Parathyroid adenoma (tissue), 2 donors: Measurements from ENCODE around the gene LTBP4.

Source experiments
- H2AFZ ChIP-seq: fragments of 300-600 bp; sonication (generic); one replicate; pipeline ENCODE4 v1.7.0; 2017; ENCODE audit warnings: antibody characterized with exemption, mild to moderate bottlenecking
- H3K27ac ChIP-seq: fragments of 300-600 bp; sonication (generic); one replicate; pipeline ENCODE4 v1.7.0; 2017
- H3K27me3 ChIP-seq: fragments of 300-600 bp; sonication (generic); one replicate; pipeline ENCODE4 v1.7.0; 2017; ENCODE audit warnings: low read length; ENCODE audit not compliant: control insufficient read depth, insufficient read depth
- H3K36me3 ChIP-seq: fragments of 300-600 bp; sonication (generic); one replicate; pipeline ENCODE4 v1.7.0; 2017; ENCODE audit warnings: low read length; ENCODE audit not compliant: control insufficient read depth, insufficient read depth
- H3K4me1 ChIP-seq: fragments of 300-600 bp; sonication (generic); one replicate; pipeline ENCODE4 v1.7.0; 2017; ENCODE audit warnings: control low read depth
- H3K4me2 ChIP-seq: fragments of 300-600 bp; sonication (generic); one replicate; pipeline ENCODE4 v1.7.0; 2017; ENCODE audit warnings: low read length
- H3K4me3 ChIP-seq: fragments of 300-600 bp; sonication (generic); one replicate; pipeline ENCODE4 v1.7.0; 2017; ENCODE audit warnings: low read depth, low read length
- H3K79me2 ChIP-seq: fragments of 300-600 bp; sonication (generic); one replicate; pipeline ENCODE4 v1.7.0; 2017; ENCODE audit warnings: control low read depth
- H3K9ac ChIP-seq: fragments of 300-600 bp; sonication (generic); one replicate; pipeline ENCODE4 v1.7.0; 2017; ENCODE audit warnings: mild to moderate bottlenecking
- H3K9me3 ChIP-seq: fragments of 300-600 bp; sonication (generic); one replicate; pipeline ENCODE4 v1.7.0; 2017; ENCODE audit warnings: low read length; ENCODE audit not compliant: control insufficient read depth
- TF ChIP-seq, protein P1 (sequence below): fragments of 300-600 bp; sonication (generic); IDR thresholded peaks from one replicate; pipeline ENCODE4 v1.7.0; 2017; ENCODE audit warnings: antibody characterized with exemption, mild to moderate bottlenecking
- donor health status: primary hyperparathyroidism.

Gene LTBP4

DNA sequence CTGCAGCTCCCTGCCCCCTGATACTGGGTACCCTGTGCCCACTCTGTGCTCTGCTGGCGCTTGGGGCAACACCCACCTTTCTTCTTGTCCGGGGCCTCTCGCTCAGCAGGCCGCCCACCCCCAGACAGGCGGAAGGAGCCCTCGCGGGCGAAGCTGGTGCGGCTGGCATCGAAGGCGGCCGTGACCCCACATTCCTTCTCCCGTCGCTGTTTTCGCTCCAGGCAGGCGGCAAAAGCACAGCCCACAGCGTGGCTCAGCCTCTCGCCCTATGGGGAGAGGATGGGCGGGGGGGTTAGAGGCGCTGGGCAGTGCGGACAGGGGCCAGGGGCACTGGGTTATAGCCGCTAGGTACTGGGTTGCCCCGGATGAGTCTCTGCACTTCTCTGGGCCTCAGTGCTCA is 76.0 kb downstream of the LTBP4 start:
- Histone ChIP-seq H2AFZ (no peak overlapping the region), H3K4me1 (no peaks in the 10 kb centered on the region), H3K36me3 (no peaks in the 10 kb centered on the region), H3K9ac (no peak overlapping the region), H3K27ac (no peak overlapping the region), H3K4me2 (no peak overlapping the region), H3K27me3 (no peaks in the 10 kb centered on the region), H3K9me3 (no peaks in the 10 kb centered on the region), H3K4me3 (no peak overlapping the region), H3K79me2 (no peaks in the 10 kb centered on the region)
- TF ChIP-seq, protein P1, sequence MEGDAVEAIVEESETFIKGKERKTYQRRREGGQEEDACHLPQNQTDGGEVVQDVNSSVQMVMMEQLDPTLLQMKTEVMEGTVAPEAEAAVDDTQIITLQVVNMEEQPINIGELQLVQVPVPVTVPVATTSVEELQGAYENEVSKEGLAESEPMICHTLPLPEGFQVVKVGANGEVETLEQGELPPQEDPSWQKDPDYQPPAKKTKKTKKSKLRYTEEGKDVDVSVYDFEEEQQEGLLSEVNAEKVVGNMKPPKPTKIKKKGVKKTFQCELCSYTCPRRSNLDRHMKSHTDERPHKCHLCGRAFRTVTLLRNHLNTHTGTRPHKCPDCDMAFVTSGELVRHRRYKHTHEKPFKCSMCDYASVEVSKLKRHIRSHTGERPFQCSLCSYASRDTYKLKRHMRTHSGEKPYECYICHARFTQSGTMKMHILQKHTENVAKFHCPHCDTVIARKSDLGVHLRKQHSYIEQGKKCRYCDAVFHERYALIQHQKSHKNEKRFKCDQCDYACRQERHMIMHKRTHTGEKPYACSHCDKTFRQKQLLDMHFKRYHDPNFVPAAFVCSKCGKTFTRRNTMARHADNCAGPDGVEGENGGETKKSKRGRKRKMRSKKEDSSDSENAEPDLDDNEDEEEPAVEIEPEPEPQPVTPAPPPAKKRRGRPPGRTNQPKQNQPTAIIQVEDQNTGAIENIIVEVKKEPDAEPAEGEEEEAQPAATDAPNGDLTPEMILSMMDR = no peak
